Measurements from ENCODE around the gene ACADS. TPM values are rescaled to one million over a fixed set of nuclear protein-coding genes. Genes with fewer than 3 reads are reported as not detected.

Gene ACADS
- total and polyA plus RNA-seq, 2 of the 8 experiments (the other 6 are each of a cell fraction or from before 2014, with no cell fraction given) = 4.9 to 7.5 TPM

DNA sequence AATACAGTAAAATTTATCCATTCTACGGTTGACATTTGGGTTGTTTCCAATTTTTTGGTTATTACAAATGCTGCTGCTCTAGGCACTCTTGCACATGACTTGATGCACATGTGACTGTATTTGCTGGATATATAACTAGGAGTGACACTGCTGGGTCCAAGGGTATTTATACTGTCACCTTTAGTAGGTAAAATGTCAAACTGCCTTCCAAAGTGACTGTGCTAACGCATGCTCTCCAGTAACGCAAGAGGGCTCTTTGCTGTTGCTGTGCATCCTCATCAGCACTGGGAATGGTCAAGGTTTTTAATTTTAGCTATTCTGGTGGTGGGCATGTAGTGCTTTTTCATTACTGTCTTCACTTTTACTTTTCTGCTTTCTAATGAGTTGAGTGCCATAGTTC, 62.3 kb downstream of the ACADS start:
- Histone ChIP-seq H4K91ac (replicated peaks; ENCODE audit: insufficient read length, low read length) (no peak overlapping the region), H4K8ac (ENCODE audit: extremely low read depth, insufficient read depth, low read length) (no peak overlapping the region), H4K5ac (ENCODE audit: insufficient read length, low read depth, low read length) (no peak overlapping the region), H2BK5ac (ENCODE audit: low read depth, low read length) (no peak overlapping the region), H2BK15ac (ENCODE audit: low read length) (no peak overlapping the region), H3K27ac (ENCODE audit: low read depth, low read length) (no peak overlapping the region), H3K14ac (ENCODE audit: insufficient read length) (no peak overlapping the region), H3K9me3 (ENCODE audit: insufficient read depth in 2 of 2, low read depth in 1 of 2, low read length in 1 of 2) (no peaks in the 10 kb centered on the region), H4K20me1 (replicated peaks in 1 of 2; ENCODE audit: control insufficient read depth in 1 of 2, insufficient read depth in 2 of 2, low read length in 2 of 2) (no peaks in the 10 kb centered on the region), H3K36me3 (ENCODE audit: control insufficient read depth in 2 of 4, insufficient read depth in 4 of 4, low read length in 3 of 4) (peaks cover 3 to 8% (median 4%) of the 10 kb centered on the region in 4 experiments; a peak in 5 of 8 replicates), H3K9ac (replicated peaks in 1 of 4; ENCODE audit: extremely low read depth in 1 of 4, low read depth in 3 of 4, low read length in 3 of 4) (peak overlapping the region in 1 of 4 experiments; percentile 49; a peak in 1 of 7 replicates), H3K4ac (replicated peaks; ENCODE audit: insufficient read length, low read depth, low read length) (no peak overlapping the region), H3K4me3 (ENCODE audit: extremely low read depth in 1 of 4, insufficient read depth in 2 of 4, low read depth in 3 of 4, low read length in 4 of 4) (no peak overlapping the region), H3K4me2 (ENCODE audit: insufficient read depth in 1 of 2, low read depth in 2 of 2, low read length in 2 of 2) (no peak overlapping the region), H3K23ac (ENCODE audit: insufficient read length) (no peak overlapping the region), H2BK120ac (replicated peaks; ENCODE audit: low read depth, low read length) (no peak overlapping the region), H2AK5ac (ENCODE audit: low read depth, low read length) (no peak overlapping the region), H3K56ac (replicated peaks; ENCODE audit: insufficient read length, low read depth, low read length) (no peak overlapping the region), H3K18ac (ENCODE audit: extremely low read depth, low read length) (no peak overlapping the region), H3K4me1 (replicated peaks in 1 of 4; ENCODE audit: control insufficient read depth in 3 of 4, insufficient read depth in 4 of 4, low read length in 3 of 4) (no peaks in the 10 kb centered on the region), H2AFZ (ENCODE audit: low read length) (no peak overlapping the region), H2BK20ac (ENCODE audit: low read length) (no peak overlapping the region), H3K79me2 (ENCODE audit: control insufficient read depth in 1 of 2, insufficient read depth in 2 of 2, low read length in 2 of 2) (no peaks in the 10 kb centered on the region), H3K27me3 (replicated peaks in 1 of 4; ENCODE audit: control insufficient read depth in 3 of 4, extremely low read depth in 1 of 4, insufficient read depth in 3 of 4, low read length in 3 of 4) (no peaks in the 10 kb centered on the region), H2BK12ac (ENCODE audit: low read depth, low read length) (no peak overlapping the region), H3K79me1 (ENCODE audit: low read depth, low read length) (no peaks in the 10 kb centered on the region; the same call in 1 of the 2 replicates), H3K23me2 (ENCODE audit: low read depth, low read length) (no peaks in the 10 kb centered on the region)
- ChIA-PET POLR2A (ENCODE audit: partially characterized antibody) (no interaction called here), CTCF (ENCODE audit: partially characterized antibody) (no interaction called here)
- 95% methylated on average over 3 of the region's 3 CpGs; no CpG with 5 or more reads in 1 of the 2 experiments for WGBS, 2 experiments (ENCODE audit: extremely low coverage in 1 of 2, insufficient coverage in 1 of 2, insufficient read length in 1 of 2, insufficient replicate concordance in 2 of 2, low coverage in 1 of 2, low lambda C conversion rate in 2 of 2, missing lambda C conversion rate in 1 of 2)
- DNase-seq (ENCODE audit: low read depth in 1 of 2, low spot score in 2 of 2) (no peak), FAIRE-seq (no peak)
- TF ChIP-seq SUZ12 (IDR thresholded peaks at IDR 0.05; ENCODE audit: low read length) (no peak), SP4 (IDR thresholded peaks at IDR 0.05; ENCODE audit: low read length) (no peak), KDM5A (IDR thresholded peaks at IDR 0.05; ENCODE audit: low read length) (no peak), CEBPB (IDR thresholded peaks at IDR 0.05; ENCODE audit: low read depth, low read length) (no peak), NANOG (IDR thresholded peaks at IDR 0.05; ENCODE audit: insufficient read depth, low read depth, low read length, poor library complexity, severe bottlenecking) (no peak)
